NCI-H1417 treated with DMSO at 0.1 percent for 48 hours (cell line): Measurements from ENCODE around the gene CGN.

Source experiments
- DNase-seq: peaks from one replicate; lab custom pipeline; 2025; lab: John Stamatoyannopoulos, UW

The CGN gene, protein sequence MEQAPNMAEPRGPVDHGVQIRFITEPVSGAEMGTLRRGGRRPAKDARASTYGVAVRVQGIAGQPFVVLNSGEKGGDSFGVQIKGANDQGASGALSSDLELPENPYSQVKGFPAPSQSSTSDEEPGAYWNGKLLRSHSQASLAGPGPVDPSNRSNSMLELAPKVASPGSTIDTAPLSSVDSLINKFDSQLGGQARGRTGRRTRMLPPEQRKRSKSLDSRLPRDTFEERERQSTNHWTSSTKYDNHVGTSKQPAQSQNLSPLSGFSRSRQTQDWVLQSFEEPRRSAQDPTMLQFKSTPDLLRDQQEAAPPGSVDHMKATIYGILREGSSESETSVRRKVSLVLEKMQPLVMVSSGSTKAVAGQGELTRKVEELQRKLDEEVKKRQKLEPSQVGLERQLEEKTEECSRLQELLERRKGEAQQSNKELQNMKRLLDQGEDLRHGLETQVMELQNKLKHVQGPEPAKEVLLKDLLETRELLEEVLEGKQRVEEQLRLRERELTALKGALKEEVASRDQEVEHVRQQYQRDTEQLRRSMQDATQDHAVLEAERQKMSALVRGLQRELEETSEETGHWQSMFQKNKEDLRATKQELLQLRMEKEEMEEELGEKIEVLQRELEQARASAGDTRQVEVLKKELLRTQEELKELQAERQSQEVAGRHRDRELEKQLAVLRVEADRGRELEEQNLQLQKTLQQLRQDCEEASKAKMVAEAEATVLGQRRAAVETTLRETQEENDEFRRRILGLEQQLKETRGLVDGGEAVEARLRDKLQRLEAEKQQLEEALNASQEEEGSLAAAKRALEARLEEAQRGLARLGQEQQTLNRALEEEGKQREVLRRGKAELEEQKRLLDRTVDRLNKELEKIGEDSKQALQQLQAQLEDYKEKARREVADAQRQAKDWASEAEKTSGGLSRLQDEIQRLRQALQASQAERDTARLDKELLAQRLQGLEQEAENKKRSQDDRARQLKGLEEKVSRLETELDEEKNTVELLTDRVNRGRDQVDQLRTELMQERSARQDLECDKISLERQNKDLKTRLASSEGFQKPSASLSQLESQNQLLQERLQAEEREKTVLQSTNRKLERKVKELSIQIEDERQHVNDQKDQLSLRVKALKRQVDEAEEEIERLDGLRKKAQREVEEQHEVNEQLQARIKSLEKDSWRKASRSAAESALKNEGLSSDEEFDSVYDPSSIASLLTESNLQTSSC

DNA sequence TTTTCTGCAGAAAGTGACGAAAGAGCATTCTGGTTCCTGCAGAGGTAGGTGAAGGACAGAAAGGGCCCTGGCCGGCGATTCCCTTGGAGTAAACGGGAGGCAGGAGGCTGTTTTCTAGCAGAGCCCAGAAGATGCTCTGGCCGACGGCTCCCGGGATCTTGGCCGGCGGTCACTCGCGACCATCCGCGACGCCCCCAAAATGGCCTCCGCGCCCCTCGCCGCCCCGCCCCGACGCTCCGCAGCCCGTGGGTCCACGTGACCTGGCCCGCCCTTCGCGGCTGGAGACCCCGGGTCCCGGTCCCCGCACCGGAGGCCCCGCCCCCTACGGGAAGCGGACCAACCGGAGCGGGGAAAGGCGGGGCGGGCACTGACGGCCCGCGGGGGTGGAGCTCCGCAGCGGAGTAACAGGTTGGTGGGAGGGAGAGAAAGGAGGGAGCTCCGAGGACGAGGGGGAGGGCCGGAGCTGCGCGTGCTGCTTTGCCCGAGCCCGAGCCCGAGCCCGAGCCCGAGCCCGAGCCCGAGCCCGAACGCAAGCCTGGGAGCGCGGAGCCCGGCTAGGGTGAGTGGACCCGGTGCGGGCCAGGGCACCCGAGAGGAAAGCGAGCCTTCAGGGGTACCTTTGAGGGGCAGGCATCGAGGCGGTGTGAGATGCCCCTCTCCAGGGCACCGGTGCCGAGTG lies at the start of gene CGN:
CGN (plus strand) TSS at position 431 of the 679 bp plus-strand sequence. CDS start 7,133 bp downstream, outside the sequence.
- peak; percentile 78 for DNase-seq

DNA sequence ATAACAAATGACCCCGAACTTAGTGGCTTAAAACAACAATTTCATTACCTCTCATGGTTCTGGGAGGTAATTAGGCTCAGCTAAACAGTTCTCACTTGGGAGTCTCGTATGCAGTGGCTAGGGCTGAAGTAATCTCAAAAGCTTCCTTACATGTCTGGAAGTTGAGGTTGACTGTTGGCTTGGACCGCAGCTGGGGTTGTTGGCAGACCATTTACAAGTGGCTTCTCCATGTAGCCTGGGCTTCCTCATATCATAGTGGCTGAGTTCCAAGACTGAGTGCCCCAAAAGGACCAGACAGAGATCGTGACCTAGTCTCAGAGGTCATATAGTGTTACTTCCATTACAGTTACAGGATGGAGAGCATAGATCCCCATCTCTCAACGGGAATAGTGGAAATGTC lies 49.5 kb upstream of the CGN start:
- no peak for DNase-seq

DNA sequence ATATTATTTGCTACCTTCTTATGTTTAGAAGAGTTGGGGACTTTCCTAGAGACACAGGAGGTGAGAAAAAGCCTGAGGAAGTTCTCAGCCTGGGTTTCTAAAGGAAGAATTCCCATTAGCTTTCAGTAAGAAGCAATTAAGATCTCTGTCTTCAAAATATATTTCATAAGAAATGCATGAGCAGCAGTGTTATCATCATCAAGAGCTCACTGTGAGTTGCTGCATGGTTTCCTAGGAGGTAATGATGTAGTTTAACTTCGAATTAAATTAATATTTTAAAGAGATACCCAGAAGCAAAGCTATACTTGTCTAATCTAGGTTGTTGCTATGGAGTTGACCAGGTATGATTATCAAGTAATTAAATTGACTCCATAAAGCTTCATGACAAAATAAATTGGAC lies 46.2 kb upstream of the CGN start:
- DNase-seq: no peak

DNA sequence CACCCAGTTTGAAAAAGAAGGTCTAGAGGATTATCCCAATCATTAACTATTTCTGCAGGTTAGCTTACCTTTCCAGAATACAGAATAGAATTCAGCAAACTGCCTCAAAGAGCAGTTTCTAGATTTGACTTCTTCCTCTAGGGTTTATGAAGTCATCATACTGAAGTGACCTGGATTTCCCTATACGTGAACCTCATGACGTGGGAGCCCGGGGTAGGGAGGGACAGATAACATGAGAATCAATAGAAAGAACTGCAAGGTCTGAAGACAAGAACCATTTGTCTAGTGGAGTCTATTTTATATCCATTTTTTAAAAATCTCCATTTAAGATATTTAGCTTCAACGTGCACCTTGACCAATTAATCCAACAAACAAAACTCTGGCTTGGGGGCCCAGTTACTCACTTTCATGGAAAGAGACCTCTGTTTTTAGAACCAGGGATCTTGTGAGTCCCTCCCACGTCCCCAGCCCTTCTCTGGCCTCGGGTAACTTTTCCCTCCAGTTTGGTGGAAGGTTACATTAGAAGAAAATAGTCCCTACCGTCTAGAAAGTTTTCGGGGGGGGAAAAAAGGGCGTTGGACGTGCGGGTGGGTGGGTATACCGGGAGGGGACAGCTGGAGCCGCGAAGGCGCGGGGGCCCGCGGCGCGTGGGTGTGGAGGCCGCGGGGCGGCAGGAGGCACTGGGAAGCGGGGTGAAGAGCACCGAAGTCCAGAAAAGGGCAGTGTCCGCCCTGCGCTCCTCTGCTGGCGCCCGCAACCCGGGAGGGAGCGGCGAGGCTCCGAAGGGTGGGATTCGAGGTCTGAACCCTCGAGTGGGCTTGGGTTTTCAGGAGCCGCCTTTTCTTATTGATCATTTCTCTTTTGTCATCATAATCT lies 38.1 kb upstream of the CGN start:
- DNase-seq: no peak

DNA sequence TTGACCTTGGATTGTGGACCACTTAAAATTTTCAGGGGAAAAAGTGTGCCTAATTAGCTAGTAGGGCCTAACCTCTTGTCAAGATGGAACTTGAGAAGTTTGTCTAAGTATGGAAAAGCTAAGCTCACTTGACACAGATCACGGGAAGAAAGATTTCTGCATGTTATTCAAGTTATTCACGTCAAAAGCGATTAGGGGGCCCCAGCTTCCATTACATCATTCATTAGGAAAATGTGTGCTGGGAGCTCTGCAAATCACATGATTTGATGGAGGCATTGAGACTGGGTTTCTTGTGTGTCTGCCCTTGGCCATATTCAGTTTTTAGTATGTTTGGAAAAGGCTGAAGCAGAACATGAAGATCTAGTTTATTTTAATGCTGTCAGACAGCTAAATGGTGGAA lies 36.4 kb upstream of the CGN start:
- DNase-seq: no peak

DNA sequence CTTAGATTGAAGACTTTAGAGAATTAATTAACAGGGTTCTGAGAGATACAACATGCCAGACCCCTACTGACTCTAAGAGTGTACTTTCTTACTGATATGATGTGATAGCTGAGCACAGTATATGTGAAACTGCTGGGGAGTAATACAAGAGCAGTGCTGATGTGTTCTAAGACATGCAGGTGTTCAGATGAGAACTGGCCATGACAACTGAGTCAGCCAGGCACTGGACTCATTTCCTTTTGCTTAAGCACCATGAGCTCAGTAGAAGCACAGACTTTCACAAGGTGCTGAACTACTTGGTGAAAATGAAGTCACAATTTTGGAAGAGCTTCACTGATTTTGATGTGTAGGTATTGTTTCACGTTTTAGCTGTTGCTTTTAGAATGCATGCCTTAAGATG lies 36.0 kb upstream of the CGN start:
- no peak for DNase-seq

DNA sequence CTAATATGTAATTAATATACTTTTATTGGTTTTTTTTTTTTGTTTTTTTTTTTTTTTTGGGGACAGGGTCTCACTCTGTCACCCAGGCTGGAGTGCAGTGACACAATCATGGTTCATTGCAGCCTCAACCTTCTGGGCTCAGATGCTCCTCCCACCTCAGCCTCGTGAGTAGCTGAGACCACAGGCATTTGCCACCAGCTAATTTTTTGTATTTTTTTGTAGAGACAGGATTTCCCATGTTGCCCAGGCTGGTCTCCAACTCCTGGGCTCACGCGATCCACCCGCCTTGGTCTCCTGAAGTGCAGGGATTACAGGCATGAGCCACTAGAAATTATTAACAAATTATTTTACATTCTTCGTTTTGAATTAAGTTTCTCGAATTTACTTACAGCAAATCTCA lies 35.1 kb upstream of the CGN start:
- no peak for DNase-seq

DNA sequence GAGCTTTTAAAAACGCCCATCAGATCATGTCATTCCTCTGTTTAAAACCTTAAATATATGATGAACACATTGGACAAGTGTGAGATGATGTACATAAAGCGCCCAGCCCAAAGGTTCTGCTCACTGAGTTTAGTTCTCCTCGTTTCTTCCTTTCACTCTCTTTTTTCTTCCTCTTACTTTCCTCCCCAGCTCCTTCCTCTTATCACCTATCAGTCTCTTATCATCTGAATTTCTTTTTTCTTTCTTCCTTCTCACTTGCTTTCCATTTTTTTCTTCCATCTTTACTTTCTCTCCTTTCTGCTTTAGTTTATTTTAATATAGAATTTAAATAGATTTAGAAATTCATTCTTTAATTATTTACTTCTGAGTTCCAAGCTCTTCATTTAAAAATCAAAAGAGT lies 34.1 kb upstream of the CGN start:
- DNase-seq: no peak

DNA sequence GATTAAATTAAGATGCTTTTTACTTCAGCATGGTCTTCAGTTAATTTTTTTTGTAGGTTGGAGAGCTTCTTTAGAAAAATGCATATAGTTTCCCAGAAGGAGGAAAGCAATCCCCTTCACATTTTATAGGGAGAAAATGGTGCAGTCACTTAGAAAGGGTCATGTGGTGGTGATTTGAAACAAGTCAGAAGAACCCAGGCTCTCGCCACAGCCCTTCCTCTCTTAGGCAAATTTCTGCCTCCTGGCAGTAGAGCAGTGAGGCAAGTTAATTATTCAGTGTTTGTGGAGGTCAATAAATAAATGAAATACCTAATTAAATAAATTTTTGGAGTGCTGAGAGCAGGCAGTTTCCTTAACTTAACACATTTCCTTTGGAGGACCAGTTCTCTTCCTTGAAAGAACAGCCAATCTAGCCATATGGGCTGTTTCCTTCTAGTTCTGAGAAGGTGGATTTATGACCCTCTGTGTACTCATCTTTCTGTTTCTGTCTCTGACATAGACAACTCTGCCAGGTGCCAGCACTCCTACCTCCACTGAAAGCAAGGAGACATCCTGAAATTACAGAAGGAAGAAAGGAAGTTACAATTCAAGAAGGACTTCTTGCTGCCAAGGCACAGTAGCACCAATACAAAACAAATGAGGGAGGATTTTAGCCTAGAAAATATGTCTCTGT lies 32.9 kb upstream of the CGN start:
- DNase-seq: no peak

DNA sequence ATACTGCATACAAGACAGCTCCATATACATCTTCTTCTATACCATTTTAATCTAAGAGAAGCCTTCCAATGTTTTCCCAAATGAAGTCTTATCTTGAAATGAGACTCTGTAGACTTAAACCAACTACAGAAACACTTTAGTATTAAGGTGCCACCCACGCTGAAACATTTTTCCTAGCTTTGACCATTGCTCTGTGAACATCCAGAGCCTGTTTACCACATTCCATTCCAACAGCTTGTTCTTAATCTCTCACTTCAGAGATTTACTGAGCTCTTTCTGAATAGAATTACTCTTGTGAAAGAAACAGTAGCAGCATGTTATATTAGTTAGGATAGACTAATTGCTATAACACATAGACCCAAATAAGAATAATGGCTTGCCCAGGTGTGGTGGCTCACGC lies 32.3 kb upstream of the CGN start:
- DNase-seq: no peak

DNA sequence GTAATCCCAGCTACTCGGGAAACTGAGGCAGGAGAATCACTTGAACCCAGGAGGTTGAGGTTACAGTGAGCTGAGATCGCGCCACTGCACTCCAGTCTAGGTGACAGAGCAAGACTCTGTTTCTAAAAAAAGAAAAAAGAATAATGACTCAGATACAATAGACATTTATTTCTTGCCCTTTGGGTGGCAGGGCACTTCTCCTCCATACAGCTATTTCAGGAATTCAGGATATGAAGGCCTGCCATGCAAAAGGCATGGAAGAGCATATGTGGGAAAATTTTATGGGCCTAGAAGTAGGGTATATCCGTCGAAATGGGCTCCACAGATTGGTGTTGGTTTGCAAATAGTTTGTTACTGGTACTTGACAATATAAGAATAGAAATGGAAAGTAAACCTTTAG lies 31.7 kb upstream of the CGN start:
- no peak for DNase-seq

DNA sequence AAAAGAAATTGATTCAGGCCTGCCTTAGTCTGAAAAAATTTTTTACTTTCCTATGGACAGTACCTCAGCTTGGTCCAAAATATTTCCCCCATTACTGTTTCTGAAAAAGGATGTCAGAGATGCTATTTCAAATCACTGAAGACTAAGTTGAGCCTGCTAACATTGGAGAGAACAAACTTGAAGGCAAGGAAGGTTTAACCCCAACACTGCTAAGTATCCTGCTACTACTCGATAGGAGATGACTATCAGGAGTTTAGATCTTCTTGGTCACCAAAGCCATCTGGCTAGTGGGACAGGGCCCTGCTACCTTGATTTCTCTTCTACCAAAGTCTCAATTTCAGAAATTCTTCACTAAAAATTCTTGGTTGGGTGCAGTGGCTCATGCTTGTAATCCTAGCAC lies 29.2 kb upstream of the CGN start:
- DNase-seq: no peak

DNA sequence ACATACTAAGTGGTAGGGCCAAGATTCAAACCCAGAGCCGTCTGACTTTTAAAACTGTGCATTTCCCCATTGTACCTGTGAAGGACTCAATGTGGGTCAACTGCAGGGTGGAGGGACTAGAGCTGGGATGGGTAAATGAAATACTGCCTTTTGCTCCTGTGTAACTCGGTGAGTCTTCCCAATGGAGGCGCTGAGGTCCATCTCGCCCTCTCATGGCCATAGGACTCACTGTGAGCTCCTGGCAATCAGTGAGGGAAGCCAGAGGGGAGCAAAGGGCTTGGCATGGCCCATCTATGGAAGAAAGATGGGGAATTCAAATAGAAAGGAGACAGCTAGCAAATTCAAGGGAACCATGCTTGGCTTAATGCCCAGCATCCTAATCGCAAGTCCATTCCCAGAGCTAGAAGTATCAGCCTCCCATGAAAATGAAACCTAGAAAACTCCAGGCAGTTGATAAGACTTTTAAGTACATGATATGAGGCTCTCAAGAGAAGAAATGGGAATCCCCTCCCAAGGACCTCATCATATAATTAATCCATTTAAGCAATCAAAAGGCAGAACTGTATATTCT lies 25.4 kb upstream of the CGN start:
- DNase-seq: no peak

DNA sequence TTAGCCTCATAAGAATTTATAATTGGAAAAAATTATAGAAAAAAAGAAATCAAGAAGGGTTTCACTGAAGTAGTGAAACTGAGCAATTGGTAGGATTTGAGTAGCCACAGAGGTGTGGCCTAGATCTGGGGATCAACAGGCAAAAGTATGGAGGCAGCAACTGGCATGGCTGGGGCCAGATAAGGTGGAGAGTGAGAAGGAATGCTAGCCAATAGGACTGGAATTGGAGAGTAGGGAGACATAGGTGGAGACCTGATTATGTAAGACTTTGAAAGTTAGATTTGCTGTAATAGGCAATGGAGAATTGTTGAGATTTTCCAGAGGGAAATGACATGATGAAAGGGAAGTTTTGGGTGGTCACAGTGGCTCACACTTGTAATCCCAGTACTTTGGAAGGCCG lies 24.6 kb upstream of the CGN start:
- DNase-seq: no peak

DNA sequence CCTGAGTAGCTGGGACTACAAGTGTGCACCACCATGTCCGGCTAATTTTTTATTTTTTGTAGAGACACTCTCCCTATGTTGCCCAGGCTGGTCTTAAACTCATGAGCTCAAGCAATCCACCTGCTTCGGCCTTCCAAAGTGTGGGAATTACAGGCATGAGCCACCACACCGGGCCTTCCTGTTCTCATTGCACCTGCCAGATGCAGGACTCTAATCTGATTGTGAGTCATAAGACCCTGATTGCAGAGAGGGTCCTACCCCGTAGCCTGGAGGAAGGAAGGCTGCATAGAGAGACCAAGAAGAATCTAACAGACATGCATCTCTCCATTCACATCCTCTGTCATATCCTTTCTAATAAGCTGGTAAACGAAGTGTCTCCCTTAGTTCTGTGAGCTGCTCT lies 19.5 kb upstream of the CGN start:
- DNase-seq: no peak

DNA sequence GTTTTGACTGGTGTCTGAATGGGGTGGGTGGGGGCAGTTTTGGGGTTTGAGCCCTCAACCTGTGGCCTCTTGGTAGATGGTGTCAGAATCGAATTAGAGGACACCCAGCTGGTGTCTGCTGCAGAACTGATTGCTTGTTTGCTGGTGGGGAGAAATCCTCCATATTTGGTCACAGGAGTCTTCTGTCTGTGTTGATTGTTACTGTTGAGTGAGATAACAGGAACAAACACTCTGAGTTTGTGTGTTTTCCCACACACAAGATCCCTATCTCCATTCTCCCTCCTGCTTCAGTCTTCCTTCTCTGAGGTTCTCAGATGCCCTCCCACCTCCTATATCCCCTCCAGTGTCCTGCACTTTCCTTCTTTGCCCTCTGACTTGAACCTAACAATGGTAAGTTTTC lies 19.1 kb upstream of the CGN start:
- no peak for DNase-seq

DNA sequence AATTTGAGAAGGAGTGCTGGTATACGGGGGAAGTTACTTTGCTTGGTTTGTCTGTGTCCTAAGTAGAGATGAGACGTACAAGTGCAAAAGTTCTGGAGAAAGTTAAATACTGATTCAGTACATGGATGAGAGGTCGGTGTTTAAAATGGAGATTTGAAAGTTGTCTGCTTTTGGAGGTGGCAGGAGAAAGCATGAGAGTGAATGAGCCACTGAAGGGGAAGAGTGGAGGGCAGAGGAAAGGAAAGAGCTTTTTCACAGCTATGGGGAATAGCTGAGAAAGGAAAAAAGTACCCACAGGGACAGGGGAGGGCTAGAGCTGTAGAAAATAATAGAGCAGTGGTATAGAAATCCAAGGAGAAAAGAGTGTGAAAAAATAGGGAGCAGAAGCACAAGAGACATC lies 18.1 kb upstream of the CGN start:
- no peak for DNase-seq

DNA sequence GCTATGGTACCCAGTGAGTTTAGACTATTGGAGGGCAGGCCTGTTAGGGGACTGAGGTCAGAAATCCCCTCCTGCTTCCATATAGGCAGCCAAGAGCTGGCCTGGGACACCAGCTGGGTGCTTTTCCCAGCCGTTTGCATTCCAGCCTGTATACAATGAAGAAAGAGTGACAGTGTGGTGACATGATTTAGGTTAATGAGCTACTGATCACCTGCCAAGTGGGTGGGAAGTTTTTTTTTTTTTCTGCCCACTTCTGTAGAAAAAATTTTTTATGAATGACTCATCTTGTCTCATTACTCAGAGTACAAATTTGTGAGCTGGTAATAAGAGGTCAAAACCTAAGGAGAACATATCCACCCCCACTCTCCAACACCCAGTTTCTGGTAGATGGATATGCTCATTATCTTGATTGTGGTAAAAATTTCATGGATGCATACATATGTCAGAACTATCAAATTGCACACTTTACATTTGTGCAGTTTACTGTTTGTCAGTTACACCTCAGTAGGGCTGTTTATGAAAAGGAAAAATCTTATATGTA lies 16.4 kb upstream of the CGN start:
- DNase-seq: peak; percentile 14

DNA sequence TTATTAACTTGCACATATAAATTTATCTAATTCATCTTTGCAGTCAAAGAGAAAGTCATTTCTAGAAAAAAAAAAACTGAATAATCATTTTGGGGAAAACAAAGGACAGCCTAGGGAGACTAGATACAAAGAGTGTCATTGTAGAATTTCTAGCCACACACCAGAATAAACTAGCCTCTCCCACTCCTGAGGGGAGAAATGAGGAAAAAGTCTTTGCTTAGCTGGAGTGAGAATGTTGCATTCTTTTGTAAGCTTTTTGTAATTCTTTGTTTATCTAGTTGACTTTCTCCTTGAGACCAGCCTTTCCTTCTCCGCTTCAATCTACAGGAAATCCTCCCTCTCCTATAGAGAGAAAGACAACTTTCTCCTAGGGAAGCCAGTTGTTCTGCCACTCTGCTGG lies 15.9 kb upstream of the CGN start:
- DNase-seq: no peak

DNA sequence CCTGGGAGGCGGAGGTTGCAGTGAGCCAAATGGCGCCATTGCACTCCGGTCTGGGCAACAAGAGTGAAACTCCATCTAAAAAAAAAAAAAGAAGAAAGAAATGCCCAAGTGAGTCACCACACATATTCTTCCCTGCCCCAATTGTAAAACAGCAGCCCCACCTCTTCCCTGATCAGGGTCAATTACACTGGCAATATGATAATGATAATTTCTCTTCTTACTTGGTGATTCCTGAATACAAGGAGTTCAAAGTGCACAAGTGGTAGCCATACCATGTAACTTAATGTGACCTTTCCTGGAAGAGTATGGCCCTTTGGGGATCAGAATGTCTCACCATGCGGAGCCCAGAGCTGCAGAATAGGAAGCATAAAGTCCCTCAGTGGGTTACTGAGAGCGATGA lies 11.8 kb upstream of the CGN start:
- DNase-seq: no peak
